ENCODE data around the gene IGFBP5. TPM values are rescaled to one million over a fixed set of nuclear protein-coding genes. Genes with fewer than 3 reads are reported as not detected.

The IGFBP5 gene
- total and polyA plus RNA-seq, 4 donors, result 2.3 to 43.4 (median 14.4) TPM

- H3K36me3 ChIP-seq (ENCODE audit: control insufficient read depth in 4 of 4, insufficient read depth in 3 of 4, low read depth in 1 of 4, low read length in 3 of 4), result no peaks in the 10 kb centered on the region
- TF ChIP-seq GABPA (IDR thresholded peaks at IDR 0.05 in 1 of 2, conservative IDR thresholded peaks at IDR 0.05 in 1 of 2) (no peak), RAD21 (IDR thresholded peaks at IDR 0.05) (no peak), REST (IDR thresholded peaks at IDR 0.05) (no peak), ATF3 (IDR thresholded peaks at IDR 0.05) (no peak), YY1 (IDR thresholded peaks at IDR 0.05) (no peak), CTCF (IDR thresholded peaks at IDR 0.05; ENCODE audit: low read depth, low read length, missing input control) (no peak)
- no peak for DNase-seq (ENCODE audit: low spot score)
- peaks cover 0 to 3% (median under 1%) of the 10 kb centered on the region in 4 donors for H3K27me3 ChIP-seq (ENCODE audit: control insufficient read depth in 4 of 4, insufficient read depth in 4 of 4, low read length in 3 of 4)
- H3K9me3 ChIP-seq (ENCODE audit: control insufficient read depth in 4 of 4, low read length in 3 of 4), result no peaks in the 10 kb centered on the region
- H3K27ac ChIP-seq (ENCODE audit: low read depth in 1 of 2, low read length in 2 of 2), result no peak overlapping the region
- no peak overlapping the region for H3K9ac ChIP-seq (ENCODE audit: low read depth in 1 of 2, low read length in 2 of 2)
- H3K4me3 ChIP-seq (ENCODE audit: low read depth in 1 of 3, low read length in 3 of 3), result no peak overlapping the region
- WGBS, result 67% methylated on average over 7 of the region's 7 CpGs
- no peaks in the 10 kb centered on the region for H3K4me1 ChIP-seq (ENCODE audit: control insufficient read depth in 4 of 4, insufficient read depth in 4 of 4, low read length in 3 of 4)
These were observed 6.2 kb upstream of the IGFBP5 start for GRCh38 chr2:216701544-216701943.

GRCh38 chr2:216700781-216701180, 5.4 kb upstream of the IGFBP5 start:
- H3K4me1 ChIP-seq (ENCODE audit: control insufficient read depth in 4 of 4, insufficient read depth in 4 of 4, low read length in 3 of 4), result no peaks in the 10 kb centered on the region
- no peak overlapping the region for H3K27ac ChIP-seq (ENCODE audit: low read depth in 1 of 2, low read length in 2 of 2)
- no peaks in the 10 kb centered on the region for H3K9me3 ChIP-seq (ENCODE audit: control insufficient read depth in 4 of 4, low read length in 3 of 4)
- no peak overlapping the region for H3K9ac ChIP-seq (ENCODE audit: low read depth in 1 of 2, low read length in 2 of 2)
- no peak for DNase-seq (ENCODE audit: low spot score)
- H3K27me3 ChIP-seq (ENCODE audit: control insufficient read depth in 4 of 4, insufficient read depth in 4 of 4, low read length in 3 of 4), result peaks cover 0 to 7% (median 1%) of the 10 kb centered on the region in 4 donors
- H3K36me3 ChIP-seq (ENCODE audit: control insufficient read depth in 4 of 4, insufficient read depth in 3 of 4, low read depth in 1 of 4, low read length in 3 of 4), result no peaks in the 10 kb centered on the region
- TF ChIP-seq MAX (IDR thresholded peaks at IDR 0.05) (no peak), EGR1 (IDR thresholded peaks at IDR 0.05; ENCODE audit: low read depth in 2 of 2) (no peak), FOXA2 (IDR thresholded peaks at IDR 0.05) (no peak), SP1 (IDR thresholded peaks at IDR 0.05) (no peak), ZBTB33 (IDR thresholded peaks at IDR 0.05) (no peak), RAD21 (IDR thresholded peaks at IDR 0.05) (no peak), YY1 (IDR thresholded peaks at IDR 0.05) (no peak)
- WGBS, result 63% methylated on average over 5 of the region's 5 CpGs
- H3K4me3 ChIP-seq (ENCODE audit: low read depth in 1 of 3, low read length in 3 of 3), result no peak overlapping the region
